IMR-90 (cell line): Measurements from ENCODE around the gene MTOR. TPM values are rescaled to one million over a fixed set of nuclear protein-coding genes. Genes with fewer than 3 reads are reported as not detected.

Experiments used
- ATAC-seq: fragments of 200-7000 bp; cut with Tn5 transposase; 2 replicates; pipeline ENCODE4 v1.9.1; 2020; ENCODE audit warnings: low read depth, mild to moderate bottlenecking, moderate library complexity
- BruUV-seq: library from RNA; stranded (reverse); fragments of 400-500 nt; replicated peaks from 2 replicates; lab custom pipeline; 2021; lab: Mats Ljungman, UMichigan
- CTCF ChIA-PET: fragments of 300-600 bp; formaldehyde crosslinking; extraction: SDS; loops from one replicate; lab custom pipeline; 2021; ENCODE audit warnings: antibody characterized with exemption; lab: Yijun Ruan, JAX
- POLR2A ChIA-PET: fragments of 300-600 bp; sonication (Branson Sonifier 250); formaldehyde crosslinking; loops from one replicate; lab custom pipeline; 2022; ENCODE audit warnings: antibody characterized with exemption; ENCODE audit not compliant: unreplicated experiment; lab: Charles Lee
- DNase-seq: peaks from one replicate; pipeline ENCODE4 v3.0.0; 2013
- H2AFZ ChIP-seq: replicated peaks from 2 replicates; pipeline ENCODE3; 2013; ENCODE audit warnings: low read length, mild to moderate bottlenecking; ENCODE audit not compliant: poor library complexity
- H2AK5ac ChIP-seq: 2 replicates; pipeline ENCODE4 v1.6.1; 2013; ENCODE audit warnings: low read depth, low read length, inconsistent platforms
- H2AK9ac ChIP-seq: replicated peaks from 2 replicates; pipeline ENCODE3; 2013; ENCODE audit warnings: mild to moderate bottlenecking, low read depth, low read length, moderate library complexity; ENCODE audit not compliant: poor library complexity
- H2BK120ac ChIP-seq: 2 replicates; pipeline ENCODE4 v1.6.1; 2013; ENCODE audit warnings: low read depth, low read length, inconsistent platforms
- H2BK15ac ChIP-seq: 3 replicates; pipeline ENCODE4 v1.6.1; 2013; ENCODE audit warnings: low read depth, low read length, inconsistent platforms
- H2BK20ac ChIP-seq: 2 replicates; pipeline ENCODE4 v1.6.1; 2013; ENCODE audit warnings: low read depth, mild to moderate bottlenecking, inconsistent platforms, low read length, moderate library complexity
- H2BK5ac ChIP-seq: 2 replicates; pipeline ENCODE4 v1.6.1; 2013; ENCODE audit warnings: mild to moderate bottlenecking, low read depth, low read length, inconsistent platforms; ENCODE audit not compliant: poor library complexity, severe bottlenecking
- H3K14ac ChIP-seq: replicated peaks from 2 replicates; pipeline ENCODE4 v1.6.1; 2013; ENCODE audit warnings: low read depth, low read length, inconsistent platforms
- H3K18ac ChIP-seq: 2 replicates; pipeline ENCODE4 v1.6.1; 2013; ENCODE audit warnings: low read depth, low read length, control low read depth
- H3K23ac ChIP-seq: 2 replicates; pipeline ENCODE4 v1.6.1; 2013; ENCODE audit warnings: low read depth, low read length, inconsistent platforms
- H3K27ac ChIP-seq: 2 replicates; pipeline ENCODE4 v1.5.1; 2013; ENCODE audit warnings: mild to moderate bottlenecking, control low read depth, low read length; ENCODE audit not compliant: insufficient read depth
- H3K27me3 ChIP-seq: 2 replicates; pipeline ENCODE4 v1.6.1; 2013; ENCODE audit warnings: low read length; ENCODE audit not compliant: control insufficient read depth, insufficient read depth
- H3K36me3 ChIP-seq: 2 replicates; pipeline ENCODE4 v1.6.1; 2013; ENCODE audit warnings: low read length, mixed read lengths; ENCODE audit not compliant: control insufficient read depth, insufficient read depth
- H3K4ac ChIP-seq: 2 replicates; pipeline ENCODE4 v1.6.1; 2013; ENCODE audit warnings: low read depth, low read length, inconsistent platforms
- H3K4me1 ChIP-seq: 2 replicates; pipeline ENCODE4 v1.6.1; 2013; ENCODE audit warnings: low read length, mixed read lengths; ENCODE audit not compliant: control insufficient read depth, insufficient read depth
- H3K4me2 ChIP-seq: 2 replicates; pipeline ENCODE4 v1.6.1; 2013; ENCODE audit warnings: low read depth, mild to moderate bottlenecking, control low read depth, low read length, moderate library complexity
- H3K4me3 ChIP-seq: 2 replicates; pipeline ENCODE4 v1.5.1; 2013; ENCODE audit warnings: low read depth, mild to moderate bottlenecking, control low read depth, low read length, moderate library complexity; ENCODE audit not compliant: insufficient read depth
- H3K56ac ChIP-seq: 2 replicates; pipeline ENCODE4 v1.6.1; 2013; ENCODE audit warnings: low read length, inconsistent platforms; ENCODE audit not compliant: insufficient read depth; ENCODE audit errors: extremely low read depth
- H3K79me1 ChIP-seq, 2 experiments: 2 replicates each; pipeline ENCODE4 v1.6.1; 2013; ENCODE audit warnings: low read length in 2 of 2, inconsistent platforms in 1 of 2, low read depth in 1 of 2
- H3K9ac ChIP-seq: 2 replicates; pipeline ENCODE4 v1.6.1; 2013; ENCODE audit warnings: low read depth, low read length, control low read depth
- H3K9me1 ChIP-seq: 2 replicates; pipeline ENCODE4 v1.6.1; 2013; ENCODE audit warnings: low read length, inconsistent platforms; ENCODE audit not compliant: insufficient read depth
- H3K9me3 ChIP-seq: 2 replicates; pipeline ENCODE4 v1.6.1; 2013; ENCODE audit warnings: low read length; ENCODE audit not compliant: control insufficient read depth, insufficient read depth
- H4K20me1 ChIP-seq: 2 replicates; pipeline ENCODE4 v1.6.1; 2013; ENCODE audit warnings: low read length, inconsistent platforms; ENCODE audit not compliant: insufficient read depth
- H4K5ac ChIP-seq: 2 replicates; pipeline ENCODE4 v1.6.1; 2013; ENCODE audit warnings: mild to moderate bottlenecking, low read depth, low read length, control low read depth
- H4K8ac ChIP-seq, 2 experiments: 2 replicates each; pipeline ENCODE4 v1.6.1; 2013; ENCODE audit warnings: low read depth in 2 of 2, low read length in 2 of 2, control low read depth in 1 of 2, inconsistent platforms in 1 of 2
- H4K91ac ChIP-seq: 2 replicates; pipeline ENCODE4 v1.6.1; 2013; ENCODE audit warnings: low read depth, low read length, inconsistent platforms; ENCODE audit not compliant: insufficient read depth
- BHLHE40 ChIP-seq: fragments of 150-350 bp; IDR thresholded peaks from 2 replicates; pipeline ENCODE4 v1.6.1; 2016; ENCODE audit warnings: mild to moderate bottlenecking, low read depth, low read length
- CEBPB ChIP-seq: IDR thresholded peaks from 2 replicates; pipeline ENCODE4 v1.6.1; 2012; ENCODE audit warnings: low read depth, low read length, improper control_type of control experiment
- CHD1 ChIP-seq: IDR thresholded peaks from 2 replicates; pipeline ENCODE4 v1.6.1; 2012; ENCODE audit warnings: low read depth, low read length, improper control_type of control experiment
- CTCF ChIP-seq: conservative IDR thresholded peaks from 2 replicates; pipeline ENCODE4 v1.5.1; 2012; ENCODE audit warnings: mild to moderate bottlenecking, low read depth, low read length, improper control_type of control experiment
- ELK1 ChIP-seq: fragments of 150-350 bp; IDR thresholded peaks from 2 replicates; pipeline ENCODE4 v1.6.1; 2016; ENCODE audit warnings: low read depth, mild to moderate bottlenecking, low read length, moderate library complexity, borderline replicate concordance
- FOS ChIP-seq: fragments of 150-350 bp; IDR thresholded peaks from 2 replicates; pipeline ENCODE4 v1.6.1; 2016; ENCODE audit warnings: low read depth, low read length
- MAFK ChIP-seq: IDR thresholded peaks from 2 replicates; pipeline ENCODE4 v1.6.1; 2012; ENCODE audit warnings: low read depth, low read length, improper control_type of control experiment
- MAZ ChIP-seq: IDR thresholded peaks from 2 replicates; pipeline ENCODE4 v1.6.1; 2012; ENCODE audit warnings: low read depth, mild to moderate bottlenecking, low read length, improper control_type of control experiment, moderate library complexity, borderline replicate concordance
- MXI1 ChIP-seq: IDR thresholded peaks from 2 replicates; pipeline ENCODE4 v1.6.1; 2012; ENCODE audit warnings: low read depth, mild to moderate bottlenecking, low read length, moderate library complexity, borderline replicate concordance
- NFE2L2 ChIP-seq: fragments of 150-350 bp; IDR thresholded peaks from 2 replicates; pipeline ENCODE4 v1.6.1; 2016; ENCODE audit warnings: low read depth, mild to moderate bottlenecking, low read length
- POLR2A ChIP-seq: IDR thresholded peaks from 2 replicates; pipeline ENCODE4 v1.6.1; 2012; ENCODE audit warnings: mild to moderate bottlenecking, low read depth, low read length
- RAD21 ChIP-seq: IDR thresholded peaks from 2 replicates; pipeline ENCODE4 v1.6.1; 2012; ENCODE audit warnings: low read length, improper control_type of control experiment
- RCOR1 ChIP-seq: IDR thresholded peaks from 2 replicates; pipeline ENCODE4 v1.6.1; 2012; ENCODE audit warnings: mild to moderate bottlenecking, low read length, improper control_type of control experiment; ENCODE audit not compliant: insufficient replicate concordance
- RFX5 ChIP-seq: IDR thresholded peaks from 2 replicates; pipeline ENCODE4 v1.8.0; 2012; ENCODE audit warnings: low read depth, mild to moderate bottlenecking, low read length, moderate library complexity
- SMC3 ChIP-seq: fragments of 150-350 bp; IDR thresholded peaks from 2 replicates; pipeline ENCODE4 v1.6.1; 2016; ENCODE audit warnings: low read depth, mild to moderate bottlenecking, antibody characterized with exemption, low read length, moderate library complexity
- USF2 ChIP-seq: fragments of 150-350 bp; IDR thresholded peaks from 2 replicates; pipeline ENCODE4 v1.6.1; 2017; ENCODE audit warnings: mild to moderate bottlenecking, antibody characterized with exemption, low read length, low read depth
- WGBS, 2 experiments: methylation state at CpG; one replicate each; pipeline versions ENCODE4 v1.1.5 to v1.1.7; 2013; ENCODE audit warnings: missing lambda C conversion rate in 2 of 2; ENCODE audit not compliant: insufficient read length in 1 of 2; ENCODE audit errors: extremely low coverage in 2 of 2; 5-methylcytosine and 5-hydroxymethylcytosine counted together
- dilution Hi-C: fragments of 300-500 bp; cut with HindIII; formaldehyde crosslinking; loops from one replicate; pipeline ENCODE4 v1.14.3; 2018; ENCODE audit warnings: low sequenced_read_pairs; ENCODE audit not compliant: unreplicated experiment
- in situ Hi-C: fragments of 300-500 bp; cut with MboI; formaldehyde crosslinking; loops from 3 replicates; pipeline ENCODE4 v1.14.3; 2019; ENCODE audit warnings: low sequenced_read_pairs, inconsistent platforms, mixed read lengths
- intact Hi-C: fragments of 100-400 bp; cut with micrococcal nuclease; formaldehyde crosslinking; loops from 2 replicates; pipeline ENCODE4 v1.10.0; 2022
- polyA plus RNA-seq, 3 experiments: library from polyadenylated mRNA; depleted of rRNA; stranded (reverse); fragments of >200 nt; gene quantifications; 2 replicates each; pipeline ENCODE4 v1.2.3, GENCODE V29; 2012; ENCODE audit warnings: low replicate concordance in 1 of 3
- total RNA-seq: library from RNA; depleted of rRNA; stranded (reverse); fragments of >200 nt; gene quantifications from 2 replicates; pipeline ENCODE4 v1.2.3, GENCODE V29; 2012

The MTOR gene
- total and polyA plus RNA-seq, 2 of the 4 experiments (the other 2 are of a cell fraction) = 19.2 to 36.7 TPM

- BruUV-seq = no TSS peak
- H3K23ac ChIP-seq = no peak overlapping the region
- H3K14ac ChIP-seq = no peak overlapping the region
- no peak for ATAC-seq
- H3K36me3 ChIP-seq = peaks cover 4% of the 10 kb centered on the region; the same call in 1 of the 2 replicates
- DNase-seq = no peak
- no peak overlapping the region for H3K4ac ChIP-seq
- H3K4me1 ChIP-seq = peaks cover 8% of the 10 kb centered on the region
- no peak overlapping the region for H2BK5ac ChIP-seq
- no peak overlapping the region for H2BK20ac ChIP-seq
- no peak overlapping the region for H3K9ac ChIP-seq
- H3K79me1 ChIP-seq = peaks cover 3 to 13% of the 10 kb centered on the region in 2 experiments; a peak in 3 of 4 replicates
- no peak overlapping the region for H2AFZ ChIP-seq
- ChIA-PET POLR2A (no interaction called here), CTCF (no interaction called here)
- no peak overlapping the region for H2AK9ac ChIP-seq
- peaks cover 7% of the 10 kb centered on the region; the same call in 1 of the 2 replicates for H3K9me1 ChIP-seq
- no peak overlapping the region for H2AK5ac ChIP-seq
- H3K18ac ChIP-seq = no peak overlapping the region
- no peak overlapping the region for H4K91ac ChIP-seq
- H4K5ac ChIP-seq = no peak overlapping the region
- no peak overlapping the region for H3K56ac ChIP-seq
- H3K27me3 ChIP-seq = no peaks in the 10 kb centered on the region
- no peak overlapping the region for H2BK120ac ChIP-seq
- TF ChIP-seq RFX5 (no peak), NFE2L2 (no peak), RCOR1 (no peak), CEBPB (no peak), RAD21 (no peak), BHLHE40 (no peak), USF2 (no peak), CHD1 (no peak), MAFK (no peak), CTCF (no peak), SMC3 (no peak), FOS (no peak), MXI1 (no peak), POLR2A (no peak), MAZ (no peak), ELK1 (no peak)
- in situ Hi-C loops (no loop called here), dilution Hi-C loops (no loop called here), intact Hi-C loops (no loop called here)
- H3K4me2 ChIP-seq = no peak overlapping the region
- H3K27ac ChIP-seq = no peak overlapping the region
- no peak overlapping the region for H4K8ac ChIP-seq
- no peak overlapping the region for H2BK15ac ChIP-seq
- H3K9me3 ChIP-seq = no peaks in the 10 kb centered on the region
- H4K20me1 ChIP-seq = peaks cover 4% of the 10 kb centered on the region; the same call in 1 of the 2 replicates
- 34% methylated on average over 2 of the region's 5 CpGs; no CpG with 5 or more reads in 1 of the 2 experiments for WGBS, 2 experiments
- H3K4me3 ChIP-seq = no peak overlapping the region
Observed at GRCh38 chr1:11289064-11289463, 26.7 kb upstream of the MTOR start.
